ENCODE data around the gene ANAPC7.
"Not testable (repeated sequence)": the region's sequence is repeated elsewhere in the genome, so short reads cannot be mapped to it uniquely, and the experiment has no call there.

The ANAPC7 gene

GRCh38 chr12:110345176-110345661, 58.3 kb downstream of the ANAPC7 start:
- no peaks in the 10 kb centered on the region for H3K9me3 Mint-ChIP-seq
- no peak for ATAC-seq
- peak overlapping the region in 1 of 2 donors; percentile 48 for H3K27ac Mint-ChIP-seq
- H3K4me3 Mint-ChIP-seq = no peak overlapping the region
- peaks cover 34% of the 10 kb centered on the region for H3K4me1 Mint-ChIP-seq
- no peak for DNase-seq
- H3K27me3 Mint-ChIP-seq = no peaks in the 10 kb centered on the region

GRCh38 chr12:110344657-110345056, 58.9 kb downstream of the ANAPC7 start:
- Mint-ChIP-seq H3K27ac (peak overlapping the region in 1 of 2 donors; percentile 42), H3K4me3 (no peak overlapping the region), H3K9me3 (no peaks in the 10 kb centered on the region), H3K4me1 (peaks cover 29% of the 10 kb centered on the region), H3K27me3 (no peaks in the 10 kb centered on the region)
- ATAC-seq (no peak), DNase-seq (no peak)

- DNase-seq = no peak
- no peaks in the 10 kb centered on the region for H3K9me3 Mint-ChIP-seq
- no peak overlapping the region for H3K27ac Mint-ChIP-seq
- peaks cover 22% of the 10 kb centered on the region for H3K4me1 Mint-ChIP-seq
- no peak for ATAC-seq
- no peaks in the 10 kb centered on the region for H3K27me3 Mint-ChIP-seq
- no peak overlapping the region for H3K4me3 Mint-ChIP-seq
Measured at GRCh38 chr12:110343736-110344555, 59.6 kb downstream of the ANAPC7 start.

- H3K4me3 Mint-ChIP-seq = no peak overlapping the region
- no peaks in the 10 kb centered on the region for H3K27me3 Mint-ChIP-seq
- DNase-seq = no peak
- no peak for ATAC-seq
- no peaks in the 10 kb centered on the region for H3K9me3 Mint-ChIP-seq
- peaks cover 14% of the 10 kb centered on the region for H3K4me1 Mint-ChIP-seq
- no peak overlapping the region for H3K27ac Mint-ChIP-seq
Measured at GRCh38 chr12:110343114-110343513, 60.4 kb downstream of the ANAPC7 start.

- DNase-seq = no peak
- ATAC-seq = no peak
- Mint-ChIP-seq H3K9me3 (no peaks in the 10 kb centered on the region), H3K27me3 (no peaks in the 10 kb centered on the region), H3K4me1 (peaks cover 5% of the 10 kb centered on the region), H3K27ac (no peak overlapping the region), H3K4me3 (no peak overlapping the region)
Measured at GRCh38 chr12:110342157-110342556, 61.4 kb downstream of the ANAPC7 start.

- ATAC-seq (no peak), DNase-seq (no peak)
- Mint-ChIP-seq H3K4me1 (no peaks in the 10 kb centered on the region), H3K9me3 (no peaks in the 10 kb centered on the region), H3K4me3 (no peak overlapping the region), H3K27ac (peak overlapping the region in 1 of 2 donors; percentile 68), H3K27me3 (no peaks in the 10 kb centered on the region)
Measured at GRCh38 chr12:110340706-110341105, 62.8 kb downstream of the ANAPC7 start.

GRCh38 chr12:110340261-110340660, 63.2 kb downstream of the ANAPC7 start:
- H3K27ac Mint-ChIP-seq = peak overlapping the region; percentile 14 to 17
- H3K4me3 Mint-ChIP-seq, DNase-seq, H3K9me3 Mint-ChIP-seq, H3K27me3 Mint-ChIP-seq, H3K4me1 Mint-ChIP-seq, ATAC-seq: not testable (repeated sequence)

- ATAC-seq (no peak), DNase-seq (no peak)
- Mint-ChIP-seq H3K4me3 (no peak overlapping the region), H3K27me3 (no peaks in the 10 kb centered on the region), H3K4me1 (no peaks in the 10 kb centered on the region), H3K9me3 (no peaks in the 10 kb centered on the region), H3K27ac (no peak overlapping the region)
Measured at GRCh38 chr12:110339184-110339952, 64.1 kb downstream of the ANAPC7 start.

- H3K9me3 Mint-ChIP-seq = no peaks in the 10 kb centered on the region
- H3K27me3 Mint-ChIP-seq = no peaks in the 10 kb centered on the region
- ATAC-seq (peak; percentile 48), DNase-seq (no peak)
- no peak overlapping the region for H3K27ac Mint-ChIP-seq
- H3K4me1 Mint-ChIP-seq = no peaks in the 10 kb centered on the region
- no peak overlapping the region for H3K4me3 Mint-ChIP-seq
Measured at GRCh38 chr12:110338754-110339153, 64.8 kb downstream of the ANAPC7 start.

GRCh38 chr12:110337912-110338710, 65.4 kb downstream of the ANAPC7 start:
- Mint-ChIP-seq H3K9me3 (no peaks in the 10 kb centered on the region), H3K27ac (no peak overlapping the region), H3K4me3 (no peak overlapping the region), H3K4me1 (no peaks in the 10 kb centered on the region), H3K27me3 (no peaks in the 10 kb centered on the region)
- DNase-seq (no peak), ATAC-seq (no peak)

- no peaks in the 10 kb centered on the region for H3K27me3 Mint-ChIP-seq
- peak overlapping the region in 1 of 2 donors; percentile 28 for H3K27ac Mint-ChIP-seq
- no peaks in the 10 kb centered on the region for H3K9me3 Mint-ChIP-seq
- no peak overlapping the region for H3K4me3 Mint-ChIP-seq
- ATAC-seq = no peak
- H3K4me1 Mint-ChIP-seq = no peaks in the 10 kb centered on the region
- DNase-seq = no peak
Measured at GRCh38 chr12:110335481-110336045, 67.9 kb downstream of the ANAPC7 start.

GRCh38 chr12:110333201-110333600, 70.3 kb downstream of the ANAPC7 start:
- DNase-seq = no peak
- H3K27ac Mint-ChIP-seq = peak overlapping the region in 1 of 2 donors; percentile 57
- ATAC-seq = no peak
- H3K27me3 Mint-ChIP-seq = no peaks in the 10 kb centered on the region
- H3K9me3 Mint-ChIP-seq = no peaks in the 10 kb centered on the region
- H3K4me1 Mint-ChIP-seq = no peaks in the 10 kb centered on the region
- H3K4me3 Mint-ChIP-seq = no peak overlapping the region

- Mint-ChIP-seq H3K9me3 (no peaks in the 10 kb centered on the region), H3K4me3 (no peak overlapping the region), H3K4me1 (no peaks in the 10 kb centered on the region), H3K27ac (peak overlapping the region in 1 of 2 donors; percentile 63), H3K27me3 (no peaks in the 10 kb centered on the region)
- no peak for ATAC-seq
- no peak for DNase-seq
Measured at GRCh38 chr12:110330544-110330943, 73.0 kb downstream of the ANAPC7 start.

- no peak for DNase-seq
- Mint-ChIP-seq H3K27ac (peak overlapping the region in 1 of 2 donors; percentile 57), H3K9me3 (no peaks in the 10 kb centered on the region)
Measured at GRCh38 chr12:110330124-110330523, 73.4 kb downstream of the ANAPC7 start.

GRCh38 chr12:110329710-110330109, 73.8 kb downstream of the ANAPC7 start:
- Mint-ChIP-seq H3K27ac (no peak overlapping the region), H3K4me1 (no peaks in the 10 kb centered on the region), H3K4me3 (no peak overlapping the region), H3K9me3 (no peaks in the 10 kb centered on the region), H3K27me3 (no peaks in the 10 kb centered on the region)
- ATAC-seq (no peak), DNase-seq (no peak)

More at GRCh38 chr12:110330124-110330523, 73.4 kb downstream of the ANAPC7 start:
- Mint-ChIP-seq H3K27me3 (no peaks in the 10 kb centered on the region), H3K4me1 (no peaks in the 10 kb centered on the region), H3K4me3 (no peak overlapping the region)
- ATAC-seq = no peak
